GM08714 (cell line): ENCODE measurements around the gene FNDC3B.

Experiments
- H3K4me3 ChIP-seq: fragments of 200-500 bp; sonication (Bioruptor generic); 2 replicates; pipeline ENCODE4 v1.5.1; 2014; ENCODE audit warnings: mild to moderate bottlenecking, low read length, inconsistent platforms
- ZNF274 ChIP-seq: IDR thresholded peaks from 2 replicates; pipeline ENCODE4 v1.6.1; 2012; ENCODE audit warnings: mild to moderate bottlenecking, low read depth, low read length

Gene FNDC3B

GRCh38 chr3:172191629-172192028, 152.3 kb downstream of the FNDC3B start:
- TF ChIP-seq ZNF274, result no peak
- H3K4me3 ChIP-seq, result no peak overlapping the region

- no peak for TF ChIP-seq ZNF274
- H3K4me3 ChIP-seq, result no peak overlapping the region
Measured at GRCh38 chr3:172192830-172193415, 153.5 kb downstream of the FNDC3B start.

GRCh38 chr3:172193436-172193835, 154.1 kb downstream of the FNDC3B start:
- TF ChIP-seq ZNF274, result no peak
- no peak overlapping the region for H3K4me3 ChIP-seq

GRCh38 chr3:172194702-172195406, 155.5 kb downstream of the FNDC3B start:
- TF ChIP-seq ZNF274, result no peak
- no peak overlapping the region for H3K4me3 ChIP-seq

GRCh38 chr3:172195407-172195754, 156.0 kb downstream of the FNDC3B start:
- TF ChIP-seq ZNF274, result no peak

GRCh38 chr3:172197344-172197743, 158.0 kb downstream of the FNDC3B start:
- no peak for TF ChIP-seq ZNF274
- H3K4me3 ChIP-seq, result no peak overlapping the region

More at GRCh38 chr3:172195407-172195754, 156.0 kb downstream of the FNDC3B start:
- no peak overlapping the region for H3K4me3 ChIP-seq

- H3K4me3 ChIP-seq, result no peak overlapping the region
- TF ChIP-seq ZNF274, result no peak
Measured at GRCh38 chr3:172198428-172198827, 159.1 kb downstream of the FNDC3B start.

GRCh38 chr3:172199850-172200369, 160.5 kb downstream of the FNDC3B start:
- no peak overlapping the region for H3K4me3 ChIP-seq
- TF ChIP-seq ZNF274, result no peak

- TF ChIP-seq ZNF274, result no peak
- no peak overlapping the region for H3K4me3 ChIP-seq
Measured at GRCh38 chr3:172201136-172201869, 161.9 kb downstream of the FNDC3B start.

GRCh38 chr3:172201870-172202236, 162.5 kb downstream of the FNDC3B start:
- H3K4me3 ChIP-seq, result no peak overlapping the region
- no peak for TF ChIP-seq ZNF274

- TF ChIP-seq ZNF274, result no peak
- H3K4me3 ChIP-seq, result no peak overlapping the region
Measured at GRCh38 chr3:172202797-172203196, 163.4 kb downstream of the FNDC3B start.

- no peak for TF ChIP-seq ZNF274
- H3K4me3 ChIP-seq, result no peak overlapping the region
Measured at GRCh38 chr3:172203522-172204258, 164.3 kb downstream of the FNDC3B start.

- TF ChIP-seq ZNF274, result no peak
- no peak overlapping the region for H3K4me3 ChIP-seq
Measured at GRCh38 chr3:172204716-172205115, 165.3 kb downstream of the FNDC3B start.

GRCh38 chr3:172208586-172209332, 169.4 kb downstream of the FNDC3B start:
- no peak overlapping the region for H3K4me3 ChIP-seq
- no peak for TF ChIP-seq ZNF274
